Stomach (tissue), 9 donors: ENCODE results near the gene GMCL2. TPM values are rescaled to one million over a fixed set of nuclear protein-coding genes. Genes with fewer than 3 reads are reported as not detected.

Experiments used
- DNase-seq, 2 donors: peaks; one replicate each; pipeline versions ENCODE4 v3.0.0 to v3.0.0-alpha.2; 2013 to 2019
- H3K27ac ChIP-seq, 5 donors: fragments of 200-600 bp in 4 of 5; sonication (generic) in 4 of 5; one replicate each; pipeline ENCODE4 v1.5.1; 2013 to 2019; ENCODE audit warnings: mild to moderate bottlenecking in 1 of 5, moderate library complexity in 1 of 5
- H3K27me3 ChIP-seq, 3 donors: fragments of 200-600 bp; sonication (generic); one replicate each; pipeline ENCODE4 v1.5.1; 2017 to 2019; ENCODE audit warnings: mixed run types in 1 of 3
- H3K36me3 ChIP-seq, 4 donors: fragments of 200-600 bp; sonication (generic); 1 replicate in 3 of 4; 2 replicates in 1 of 4; pipeline ENCODE4 v1.5.1; 2016 to 2019
- H3K4me1 ChIP-seq, 4 donors: fragments of 200-600 bp; sonication (generic); one replicate each; pipeline ENCODE4 v1.5.1; 2016 to 2019
- H3K4me3 ChIP-seq, 4 donors: fragments of 200-600 bp; sonication (generic) in 3 of 4; one replicate each; pipeline ENCODE4 v1.5.1; 2016 to 2019; ENCODE audit warnings: mild to moderate bottlenecking in 1 of 4
- H3K9me3 ChIP-seq, 4 donors: fragments of 200-600 bp; sonication (generic); one replicate each; pipeline ENCODE4 v1.5.1; 2016 to 2019
- EP300 ChIP-seq: sonication (generic); formaldehyde crosslinking; IDR thresholded peaks from one replicate; pipeline ENCODE4 v1.6.1; 2017; ENCODE audit warnings: antibody characterized with exemption
- POLR2A ChIP-seq, 4 donors: fragments of 450-650 bp; IDR thresholded peaks; one replicate each; pipeline ENCODE4 v1.6.1; 2016; ENCODE audit warnings: antibody characterized with exemption in 4 of 4, control low read depth in 2 of 4, mild to moderate bottlenecking in 1 of 4, moderate library complexity in 1 of 4
- POLR2AphosphoS5 ChIP-seq, 3 donors: sonication (generic); formaldehyde crosslinking; IDR thresholded peaks; one replicate each; pipeline ENCODE4 v1.6.1; 2016; ENCODE audit warnings: antibody characterized with exemption in 3 of 3
- WGBS, 5 donors: extraction: QIAGEN DNeasy Blood & Tissue Kit in 3 of 5; methylation state at CpG; one replicate each; pipeline versions ENCODE4 v1.1.5 to v1.1.7; 2013 to 2018; 5-methylcytosine and 5-hydroxymethylcytosine counted together
- intact Hi-C: fragments of 100-400 bp; cut with DNase I; formaldehyde crosslinking; loops from one replicate; pipeline ENCODE4 v1.15.1; 2023; ENCODE audit warnings: low total_unique reads
- polyA plus RNA-seq, 3 donors: library from polyadenylated mRNA; stranded (reverse); fragments of 200-250 nt; gene quantifications; one replicate each; pipeline ENCODE4 v1.2.3, GENCODE V29; 2013
- total RNA-seq, 5 donors: library from RNA; depleted of rRNA; stranded (reverse); fragments of >200 nt; gene quantifications; one replicate each; pipeline versions ENCODE4 v1.1.0 to v1.2.3, GENCODE V29; 2014 to 2016
- TF ChIP-seq, protein P1 (sequence below), 7 experiments: fragments of 450-650 bp in 4 of 7; fragments of 200-600 bp in 3 of 7; sonication (generic) in 3 of 7; IDR thresholded peaks; one replicate each; pipeline ENCODE4 v1.5.1; 2016 to 2019; ENCODE audit warnings: antibody characterized with exemption in 7 of 7, control low read depth in 2 of 7, mild to moderate bottlenecking in 1 of 7
- donor health status: healthy with polysubstance abuse.
- donor health status: Bipolar disorder and iron deficiency.
- donor health status: healthy.

The GMCL2 gene
- total and polyA plus RNA-seq, 8 donors: not detected

DNA sequence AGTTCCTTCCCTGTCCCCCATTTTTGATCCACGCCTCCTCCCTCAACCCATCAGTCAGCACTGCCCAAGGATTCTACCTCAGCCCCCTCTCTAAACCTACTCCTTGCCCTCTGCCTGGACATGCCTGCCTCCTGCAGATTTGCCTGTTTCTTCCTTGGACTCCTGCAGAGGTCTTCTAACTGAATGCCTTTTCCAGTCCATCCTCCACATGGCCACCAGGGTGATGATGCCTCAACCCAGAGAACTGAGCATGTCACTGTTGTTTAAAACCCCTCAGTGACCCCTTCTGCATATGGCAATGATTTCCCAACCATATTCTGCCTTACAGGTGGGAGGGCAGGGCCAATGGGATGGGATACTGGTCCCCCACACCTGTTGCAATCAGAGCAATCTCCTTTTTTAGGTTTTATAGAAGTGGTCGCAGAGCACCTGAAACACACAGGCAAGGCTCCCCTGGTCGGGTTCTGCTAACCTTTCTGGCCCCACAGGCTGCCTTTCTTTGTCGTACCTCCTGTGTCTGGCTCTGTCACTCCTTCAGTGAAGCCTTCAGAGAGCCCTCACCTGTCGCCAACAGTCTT lies 36.1 kb upstream of the GMCL2 start:
- intact Hi-C loops: no loop called here
- H3K36me3 ChIP-seq: peaks cover 33 to 98% (median 85%) of the 10 kb centered on the region in 4 donors
- WGBS, 5 donors: 85 to 92% (median 89%) methylated on average over 5 of the region's 5 CpGs
- H3K4me3 ChIP-seq: no peak overlapping the region
- peaks cover 0 to 16% (median 4%) of the 10 kb centered on the region in 4 donors for H3K4me1 ChIP-seq
- H3K27me3 ChIP-seq: no peaks in the 10 kb centered on the region
- H3K9me3 ChIP-seq: no peaks in the 10 kb centered on the region
- H3K27ac ChIP-seq: no peak overlapping the region
- no peak for DNase-seq
- TF ChIP-seq, protein P1, sequence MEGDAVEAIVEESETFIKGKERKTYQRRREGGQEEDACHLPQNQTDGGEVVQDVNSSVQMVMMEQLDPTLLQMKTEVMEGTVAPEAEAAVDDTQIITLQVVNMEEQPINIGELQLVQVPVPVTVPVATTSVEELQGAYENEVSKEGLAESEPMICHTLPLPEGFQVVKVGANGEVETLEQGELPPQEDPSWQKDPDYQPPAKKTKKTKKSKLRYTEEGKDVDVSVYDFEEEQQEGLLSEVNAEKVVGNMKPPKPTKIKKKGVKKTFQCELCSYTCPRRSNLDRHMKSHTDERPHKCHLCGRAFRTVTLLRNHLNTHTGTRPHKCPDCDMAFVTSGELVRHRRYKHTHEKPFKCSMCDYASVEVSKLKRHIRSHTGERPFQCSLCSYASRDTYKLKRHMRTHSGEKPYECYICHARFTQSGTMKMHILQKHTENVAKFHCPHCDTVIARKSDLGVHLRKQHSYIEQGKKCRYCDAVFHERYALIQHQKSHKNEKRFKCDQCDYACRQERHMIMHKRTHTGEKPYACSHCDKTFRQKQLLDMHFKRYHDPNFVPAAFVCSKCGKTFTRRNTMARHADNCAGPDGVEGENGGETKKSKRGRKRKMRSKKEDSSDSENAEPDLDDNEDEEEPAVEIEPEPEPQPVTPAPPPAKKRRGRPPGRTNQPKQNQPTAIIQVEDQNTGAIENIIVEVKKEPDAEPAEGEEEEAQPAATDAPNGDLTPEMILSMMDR (IDR thresholded peaks at IDR 0.05): no peak
- no peak for TF ChIP-seq POLR2A (IDR thresholded peaks at IDR 0.05)
- TF ChIP-seq EP300: no peak
- no peak for TF ChIP-seq POLR2AphosphoS5 (IDR thresholded peaks at IDR 0.05)

DNA sequence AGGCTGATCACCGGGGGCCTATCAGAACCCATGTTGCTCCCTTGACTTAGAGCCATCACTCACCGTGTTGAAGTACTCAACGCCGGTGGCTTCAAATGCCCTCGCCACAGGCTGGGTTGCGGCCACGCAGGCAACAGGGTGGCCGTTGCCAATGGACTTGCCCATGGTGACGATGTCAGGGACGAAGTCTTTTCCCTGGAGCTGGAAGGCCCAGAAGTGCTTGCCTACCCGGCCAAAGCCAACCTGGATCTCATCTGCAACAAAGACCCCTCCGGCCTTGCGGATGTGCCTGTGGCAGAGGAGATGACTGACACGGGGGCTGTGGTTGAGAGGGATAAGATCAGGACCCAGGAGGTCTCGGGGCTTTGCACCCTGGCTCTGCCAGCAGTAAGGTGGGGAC lies 35.1 kb upstream of the GMCL2 start:
- Histone ChIP-seq H3K4me3 (no peak overlapping the region), H3K36me3 (peaks cover 26 to 91% (median 82%) of the 10 kb centered on the region in 4 donors), H3K9me3 (no peaks in the 10 kb centered on the region), H3K4me1 (peaks cover 0 to 12% (median 4%) of the 10 kb centered on the region in 4 donors), H3K27me3 (no peaks in the 10 kb centered on the region), H3K27ac (no peak overlapping the region)
- intact Hi-C loops: no loop called here
- DNase-seq: no peak
- 95 to 99% (median 95%) methylated on average over 10 to 15 of the region's 15 CpGs for WGBS, 5 donors
- TF ChIP-seq POLR2AphosphoS5 (IDR thresholded peaks at IDR 0.05) (no peak), POLR2A (IDR thresholded peaks at IDR 0.05) (no peak), EP300 (no peak)
- TF ChIP-seq, protein P1 (IDR thresholded peaks at IDR 0.05): no peak

DNA sequence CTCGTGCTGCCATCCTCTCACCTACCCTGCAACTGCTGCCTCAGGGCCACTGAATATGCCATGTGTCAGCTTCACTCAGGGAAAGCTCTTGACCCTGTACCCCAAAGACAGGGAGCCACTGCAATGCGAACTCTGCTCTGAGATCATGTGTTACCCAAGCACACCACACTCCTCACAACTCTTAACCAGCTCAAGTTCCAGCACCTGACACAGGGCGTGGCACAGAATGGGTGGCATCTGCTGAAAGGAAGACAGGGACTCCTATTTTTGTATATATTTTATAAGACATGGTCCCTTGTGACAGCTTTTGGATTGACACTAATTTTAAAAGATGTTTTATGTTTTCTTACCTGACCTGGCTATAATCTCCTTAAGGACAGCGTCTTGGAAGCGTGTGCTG lies 34.7 kb upstream of the GMCL2 start:
- H3K9me3 ChIP-seq: no peaks in the 10 kb centered on the region
- no peak overlapping the region for H3K27ac ChIP-seq
- no peak overlapping the region for H3K4me3 ChIP-seq
- no peak for DNase-seq
- WGBS, 5 donors: 75 to 96% (median 90%) methylated on average over 4 to 5 of the region's 5 CpGs
- H3K27me3 ChIP-seq: no peaks in the 10 kb centered on the region
- intact Hi-C loops: no loop called here
- peaks cover 0 to 15% (median 4%) of the 10 kb centered on the region in 4 donors for H3K4me1 ChIP-seq
- TF ChIP-seq POLR2AphosphoS5 (IDR thresholded peaks at IDR 0.05) (no peak), EP300 (no peak), POLR2A (IDR thresholded peaks at IDR 0.05) (no peak)
- TF ChIP-seq, protein P1 (IDR thresholded peaks at IDR 0.05): no peak
- peaks cover 26 to 91% (median 82%) of the 10 kb centered on the region in 4 donors for H3K36me3 ChIP-seq

DNA sequence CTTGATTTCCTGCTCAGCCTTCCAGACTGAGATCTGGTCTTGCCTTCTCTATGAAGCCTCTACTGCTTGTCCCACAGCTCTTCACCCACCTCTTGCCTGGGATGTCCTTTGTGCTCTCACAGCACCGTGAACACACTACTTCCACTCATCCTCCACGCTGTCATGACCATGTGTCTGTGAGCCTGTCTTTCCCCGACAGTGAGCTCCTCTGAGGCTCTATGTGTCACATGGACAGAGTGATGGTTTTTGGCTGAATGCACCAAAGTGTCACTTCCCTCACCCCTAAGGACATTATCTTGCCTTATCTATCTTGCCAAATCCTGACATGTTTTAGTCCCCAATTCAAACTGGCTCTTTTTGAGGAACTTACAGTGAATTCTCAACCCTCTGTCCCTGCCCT lies 34.1 kb upstream of the GMCL2 start:
- H3K9me3 ChIP-seq: no peaks in the 10 kb centered on the region
- H3K27me3 ChIP-seq: no peaks in the 10 kb centered on the region
- intact Hi-C loops: no loop called here
- TF ChIP-seq, protein P1 (IDR thresholded peaks at IDR 0.05): no peak
- 64 to 83% (median 76%) methylated on average over 3 of the region's 3 CpGs for WGBS, 5 donors
- no peak overlapping the region for H3K4me3 ChIP-seq
- H3K36me3 ChIP-seq: peaks cover 30 to 91% (median 82%) of the 10 kb centered on the region in 4 donors
- H3K4me1 ChIP-seq: peaks cover 0 to 15% (median 4%) of the 10 kb centered on the region in 4 donors
- DNase-seq: no peak
- H3K27ac ChIP-seq: no peak overlapping the region
